Mesothelial cell of epicardium (in vitro differentiated cells): ENCODE measurements around the gene JUND. TPM values are rescaled to one million over a fixed set of nuclear protein-coding genes. Genes with fewer than 3 reads are reported as not detected.

Source experiments
- DNase-seq, 2 experiments: peaks; one replicate each; pipeline ENCODE4 v3.0.0; 2021; ENCODE audit warnings: low spot score in 2 of 2; ENCODE audit not compliant: unreplicated experiment in 2 of 2
- H3K27ac Mint-ChIP-seq: 2 replicates; pipeline ENCODE4 v1.8.0; 2021; ENCODE audit warnings: mixed read lengths
- H3K27me3 Mint-ChIP-seq: 2 replicates; pipeline ENCODE4 v1.8.0; 2021; ENCODE audit warnings: low read depth, mixed read lengths
- H3K36me3 Mint-ChIP-seq: 2 replicates; pipeline ENCODE4 v1.8.0; 2021; ENCODE audit warnings: mixed read lengths
- H3K4me1 Mint-ChIP-seq: 2 replicates; pipeline ENCODE4 v1.8.0; 2021; ENCODE audit warnings: mixed read lengths
- H3K4me3 Mint-ChIP-seq: 2 replicates; pipeline ENCODE4 v1.8.0; 2021; ENCODE audit warnings: mild to moderate bottlenecking, moderate library complexity, mixed read lengths
- H3K9me3 Mint-ChIP-seq: 2 replicates; pipeline ENCODE4 v1.8.0; 2021; ENCODE audit warnings: mixed read lengths
- total RNA-seq: library from RNA; stranded (reverse); gene quantifications from 3 replicates; pipeline ENCODE4 v1.2.1, GENCODE V29; 2021
- TF ChIP-seq, protein P1 (sequence below): fragments of 200-600 bp; sonication (generic); IDR thresholded peaks from one replicate; pipeline ENCODE4 v1.5.0; 2021; ENCODE audit warnings: antibody characterized with exemption; ENCODE audit not compliant: unreplicated experiment

The JUND gene
- total RNA-seq, 1 donor from 2014 or later = 276 TPM

DNA sequence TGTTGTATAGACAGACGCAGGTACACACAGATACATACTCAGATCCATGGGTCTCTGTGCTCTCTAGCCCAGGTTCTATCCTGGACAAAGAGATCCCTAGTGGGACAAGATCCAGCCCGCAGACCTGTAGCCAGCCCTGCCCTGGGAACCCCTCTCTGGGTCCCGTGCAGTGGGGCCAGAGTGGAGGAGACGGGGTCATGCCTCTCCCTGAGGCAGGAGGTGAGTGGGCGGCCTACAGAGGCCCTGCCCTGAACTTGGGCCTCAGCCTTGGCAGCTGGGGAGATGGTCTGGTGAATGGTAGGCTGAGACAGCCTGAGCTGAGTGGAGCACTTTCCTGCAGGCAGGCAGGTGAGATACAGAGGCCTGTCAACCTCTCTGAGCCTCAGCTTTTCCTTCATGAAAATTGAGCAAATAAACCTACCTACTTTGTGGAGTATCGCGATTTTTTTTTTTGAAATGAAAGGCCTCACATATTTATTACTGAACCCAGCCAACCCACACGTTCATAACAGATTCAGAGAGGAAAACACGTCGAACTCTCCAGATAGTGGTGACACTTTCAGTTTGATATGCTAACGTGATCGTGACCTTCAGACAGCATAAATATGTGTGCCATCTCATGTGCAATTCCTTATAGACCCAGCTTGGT is 3.4 kb upstream of the JUND start:
- Mint-ChIP-seq H3K27ac (peak overlapping the region; percentile 90), H3K4me3 (no peak overlapping the region), H3K36me3 (peaks cover under 1% of the 10 kb centered on the region), H3K9me3 (no peaks in the 10 kb centered on the region), H3K27me3 (no peaks in the 10 kb centered on the region), H3K4me1 (peaks cover 47% of the 10 kb centered on the region)
- DNase-seq = no peak
- TF ChIP-seq, protein P1, sequence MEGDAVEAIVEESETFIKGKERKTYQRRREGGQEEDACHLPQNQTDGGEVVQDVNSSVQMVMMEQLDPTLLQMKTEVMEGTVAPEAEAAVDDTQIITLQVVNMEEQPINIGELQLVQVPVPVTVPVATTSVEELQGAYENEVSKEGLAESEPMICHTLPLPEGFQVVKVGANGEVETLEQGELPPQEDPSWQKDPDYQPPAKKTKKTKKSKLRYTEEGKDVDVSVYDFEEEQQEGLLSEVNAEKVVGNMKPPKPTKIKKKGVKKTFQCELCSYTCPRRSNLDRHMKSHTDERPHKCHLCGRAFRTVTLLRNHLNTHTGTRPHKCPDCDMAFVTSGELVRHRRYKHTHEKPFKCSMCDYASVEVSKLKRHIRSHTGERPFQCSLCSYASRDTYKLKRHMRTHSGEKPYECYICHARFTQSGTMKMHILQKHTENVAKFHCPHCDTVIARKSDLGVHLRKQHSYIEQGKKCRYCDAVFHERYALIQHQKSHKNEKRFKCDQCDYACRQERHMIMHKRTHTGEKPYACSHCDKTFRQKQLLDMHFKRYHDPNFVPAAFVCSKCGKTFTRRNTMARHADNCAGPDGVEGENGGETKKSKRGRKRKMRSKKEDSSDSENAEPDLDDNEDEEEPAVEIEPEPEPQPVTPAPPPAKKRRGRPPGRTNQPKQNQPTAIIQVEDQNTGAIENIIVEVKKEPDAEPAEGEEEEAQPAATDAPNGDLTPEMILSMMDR = no peak

DNA sequence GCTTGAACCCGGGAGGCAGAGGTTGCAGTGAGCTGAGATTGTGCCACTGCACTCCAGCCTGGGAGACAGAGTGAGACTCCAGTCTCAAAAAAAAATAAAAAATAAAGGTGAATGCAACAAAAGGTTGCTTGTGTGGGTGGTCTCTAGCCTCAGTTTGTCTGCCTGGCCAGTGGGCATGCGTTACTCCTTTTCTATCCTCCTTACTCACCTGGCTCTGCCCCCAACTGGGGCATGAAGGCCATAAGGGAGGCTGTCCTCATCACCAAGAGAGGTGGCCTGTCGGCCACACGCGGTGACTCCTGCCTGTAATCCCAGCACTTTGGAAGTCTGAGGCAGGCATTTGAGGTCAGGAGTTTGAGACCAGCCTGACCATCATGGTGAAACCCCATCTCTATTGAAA is 1.9 kb upstream of the JUND start:
- H3K9me3 Mint-ChIP-seq = no peaks in the 10 kb centered on the region
- no peaks in the 10 kb centered on the region for H3K27me3 Mint-ChIP-seq
- peak overlapping the region; percentile 69 for H3K27ac Mint-ChIP-seq
- peaks cover 8% of the 10 kb centered on the region for H3K36me3 Mint-ChIP-seq
- TF ChIP-seq, protein P1 = no peak
- H3K4me1 Mint-ChIP-seq = peaks cover 49% of the 10 kb centered on the region
- H3K4me3 Mint-ChIP-seq = no peak overlapping the region
- no peak for DNase-seq

DNA sequence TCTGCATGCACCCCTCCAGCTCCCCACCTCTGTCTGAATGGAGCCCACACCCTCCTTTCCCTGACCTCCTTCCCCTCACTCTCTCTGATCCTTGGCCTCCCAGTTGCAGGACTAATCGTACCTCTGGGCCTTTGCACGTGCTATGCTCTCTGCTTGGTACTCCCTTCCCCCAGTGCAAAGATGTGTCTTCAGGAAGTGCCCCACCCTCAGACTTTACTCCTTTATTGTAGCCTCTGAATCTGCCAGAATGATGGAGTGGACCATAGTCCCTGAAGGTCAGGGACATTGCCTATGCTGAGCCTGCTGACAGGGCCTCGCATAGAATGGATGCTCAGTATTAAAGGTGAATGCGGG is 1.3 kb upstream of the JUND start:
- peaks cover 8% of the 10 kb centered on the region for H3K36me3 Mint-ChIP-seq

DNA sequence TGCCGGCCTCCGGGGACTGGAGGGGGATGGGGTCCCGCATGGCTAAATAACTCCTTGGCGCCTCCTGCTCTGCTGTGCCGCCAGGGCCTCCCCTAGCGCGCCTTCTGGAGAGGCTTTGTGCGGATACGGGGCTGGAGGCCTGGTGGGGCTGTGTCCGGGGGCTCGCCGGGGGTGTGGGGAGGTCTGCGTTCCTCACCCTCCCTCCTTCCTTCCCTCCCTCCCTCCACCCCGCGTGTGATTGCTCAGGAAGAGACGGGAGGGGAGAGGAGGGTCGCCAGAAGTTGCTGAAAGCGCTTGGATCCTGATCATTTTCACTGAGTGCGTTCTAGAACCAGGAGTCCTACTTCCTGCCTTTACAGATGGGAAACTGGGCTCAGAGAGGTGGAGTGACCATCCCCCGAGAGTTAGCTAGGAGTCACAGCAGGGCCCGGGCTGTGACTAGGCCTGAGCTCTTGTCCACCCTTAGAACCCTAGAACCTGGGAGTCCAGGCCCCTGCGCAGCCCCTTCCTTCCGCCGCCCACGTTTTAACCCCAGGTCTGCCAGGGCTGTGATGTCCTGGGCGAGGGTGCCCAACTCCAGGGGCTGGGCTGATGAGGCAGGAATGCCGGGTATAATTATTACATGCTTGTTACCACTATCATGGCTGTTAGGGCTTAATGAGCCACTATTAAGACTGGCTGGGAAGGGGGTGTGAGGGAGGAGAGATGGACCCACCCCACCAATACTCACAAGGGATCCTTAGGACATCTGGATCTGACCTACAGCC is 782 bp upstream of the JUND start:
- H3K27me3 Mint-ChIP-seq = no peaks in the 10 kb centered on the region

More for the DNA sequence above, 1.3 kb upstream of the JUND start:
- TF ChIP-seq, protein P1 = no peak
- DNase-seq = no peak
- peak overlapping the region; percentile 69 for H3K4me3 Mint-ChIP-seq
- no peaks in the 10 kb centered on the region for H3K27me3 Mint-ChIP-seq
- no peaks in the 10 kb centered on the region for H3K9me3 Mint-ChIP-seq
- H3K4me1 Mint-ChIP-seq = peaks cover 49% of the 10 kb centered on the region
- H3K27ac Mint-ChIP-seq = peak overlapping the region; percentile 99

DNA sequence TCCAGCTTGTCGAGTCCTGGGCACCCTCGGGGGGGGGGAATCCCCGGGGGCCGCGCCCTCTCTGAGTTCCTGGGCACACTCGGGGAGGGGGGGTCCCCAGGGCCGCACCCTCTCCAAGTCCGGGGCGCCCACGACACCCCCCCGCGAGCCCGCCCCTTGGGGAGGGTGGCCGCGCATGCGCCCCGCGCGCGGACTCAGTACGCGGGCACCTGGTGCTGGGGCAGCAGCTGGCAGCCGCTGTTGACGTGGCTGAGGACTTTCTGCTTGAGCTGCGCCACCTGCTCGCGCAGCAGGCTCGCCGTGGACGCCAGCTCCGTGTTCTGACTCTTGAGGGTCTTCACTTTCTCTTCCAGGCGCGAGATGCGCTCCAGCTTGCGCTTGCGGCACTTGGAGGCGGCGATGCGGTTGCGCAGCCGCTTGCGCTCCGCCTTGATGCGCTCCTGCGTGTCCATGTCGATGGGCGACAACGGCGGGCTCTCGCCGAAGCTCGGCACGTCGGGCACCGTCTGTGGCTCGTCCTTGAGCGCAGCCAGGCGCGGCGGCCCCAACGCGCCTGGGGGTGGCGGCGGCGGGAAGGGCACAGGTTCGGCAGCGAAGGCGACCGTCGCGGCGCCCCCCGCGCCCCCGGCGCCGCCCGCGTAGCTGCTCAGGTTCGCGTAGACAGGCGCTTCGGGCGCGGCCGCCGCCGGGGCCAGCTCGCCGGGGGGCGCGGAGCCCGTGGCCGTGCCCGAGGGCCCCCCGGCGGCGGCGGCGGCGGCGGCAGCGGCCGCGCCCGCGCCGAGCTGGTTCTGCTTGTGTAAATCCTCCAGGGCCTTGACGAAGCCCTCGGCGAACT is 958 bp downstream of the JUND start:
- H3K27ac Mint-ChIP-seq = peak overlapping the region; percentile 98
- TF ChIP-seq, protein P1 = no peak
- H3K4me1 Mint-ChIP-seq = peaks cover 33% of the 10 kb centered on the region
- peaks cover 8% of the 10 kb centered on the region for H3K36me3 Mint-ChIP-seq
- peak; percentile 51 to 64 for DNase-seq
- H3K27me3 Mint-ChIP-seq = no peaks in the 10 kb centered on the region
- peak overlapping the region; percentile 91 for H3K4me3 Mint-ChIP-seq
- H3K9me3 Mint-ChIP-seq = no peaks in the 10 kb centered on the region

More for the DNA sequence above, 782 bp upstream of the JUND start:
- H3K4me1 Mint-ChIP-seq = peaks cover 44% of the 10 kb centered on the region
- TF ChIP-seq, protein P1 = no peak
- H3K27ac Mint-ChIP-seq = peak overlapping the region; percentile 99
- no peak for DNase-seq
- peaks cover 8% of the 10 kb centered on the region for H3K36me3 Mint-ChIP-seq
- H3K9me3 Mint-ChIP-seq = no peaks in the 10 kb centered on the region
- H3K4me3 Mint-ChIP-seq = peak overlapping the region; percentile 69
